ENCODE results near the gene DEFB118. TPM values are rescaled to one million over a fixed set of nuclear protein-coding genes. Genes with fewer than 3 reads are reported as not detected.

Gene DEFB118, protein sequence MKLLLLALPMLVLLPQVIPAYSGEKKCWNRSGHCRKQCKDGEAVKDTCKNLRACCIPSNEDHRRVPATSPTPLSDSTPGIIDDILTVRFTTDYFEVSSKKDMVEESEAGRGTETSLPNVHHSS
- total RNA-seq, result not detected in 2 replicates

DNA sequence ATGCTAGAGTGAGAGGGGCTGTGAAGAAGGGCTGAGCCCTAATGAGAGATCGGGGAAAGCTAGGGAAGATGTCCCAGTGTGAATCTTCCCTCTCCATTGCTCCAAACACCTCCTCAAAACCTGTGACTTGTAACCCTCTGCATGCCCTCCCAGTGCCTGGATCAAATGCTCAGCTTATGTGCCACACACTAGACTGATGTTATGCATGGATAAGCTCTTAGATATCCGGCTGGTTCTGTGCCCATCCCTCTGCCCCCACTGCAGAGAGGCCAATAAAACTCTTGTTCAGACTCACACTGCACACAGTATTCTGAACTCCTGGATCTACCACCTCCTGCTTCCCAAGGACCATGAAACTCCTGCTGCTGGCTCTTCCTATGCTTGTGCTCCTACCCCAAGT, at the start of gene DEFB118:
Gene DEFB118 (plus strand): TSS at position 301 of the 400 bp plus-strand sequence. CDS start 50 bp downstream, at position 351.

GRCh38 chr20:31390490-31390889, 22.1 kb downstream of the DEFB118 start, which contains the start of gene DEFB119:
TSS of gene DEFB119 (minus strand) at chr20:31390590. CDS start at chr20:31390483, 107 bp downstream.

DNA sequence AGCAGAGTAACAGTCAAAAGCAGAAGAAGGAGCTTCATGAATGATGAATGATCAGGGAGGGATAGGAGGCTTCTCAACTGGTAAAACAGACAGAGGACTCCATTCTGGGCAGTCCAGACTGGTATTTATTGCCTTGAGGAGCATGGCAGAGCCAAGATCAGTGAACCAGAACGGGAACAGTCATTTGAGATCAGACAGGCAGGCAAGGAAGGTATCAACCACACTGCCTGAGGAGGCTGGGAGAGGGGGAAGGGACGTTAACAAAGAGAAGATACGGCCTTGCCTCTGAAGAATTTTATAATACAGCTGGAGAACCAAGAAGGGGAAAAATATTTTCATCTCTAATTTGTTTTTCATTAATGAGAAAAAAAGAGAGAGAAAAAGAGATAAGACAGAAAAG, 37.7 kb downstream of the DEFB118 start, which contains the start of gene DEFB121:
Gene DEFB121 (minus strand): TSS at position 101 of the 400 bp plus-strand sequence. CDS start 63 bp downstream, at position 38.

Other genes with a start within 250 kb of the DEFB118 start
- not detected in 2 replicates for gene DEFB115, start 110.9 kb upstream of the DEFB118 start, total RNA-seq
- gene DEFB116, start 60.0 kb upstream of the DEFB118 start, total RNA-seq, result not detected in 2 replicates
- not detected in 2 replicates for gene DEFB119, start 22.0 kb downstream of the DEFB118 start, total RNA-seq
- gene DEFB121, start 37.6 kb downstream of the DEFB118 start, total RNA-seq, result not detected in 2 replicates
- gene DEFB123, start 72.0 kb downstream of the DEFB118 start, total RNA-seq, result not detected in 2 replicates
- not detected in 2 replicates for gene DEFB124, start 106.5 kb downstream of the DEFB118 start, total RNA-seq
- 0.44 and 1.2 TPM in 2 replicates for gene REM1, start 106.7 kb downstream of the DEFB118 start, total RNA-seq
- 126 and 143 TPM in 2 replicates for gene HM13, start 145.8 kb downstream of the DEFB118 start, total RNA-seq
- 277 and 305 TPM in 2 replicates for gene ID1, start 236.7 kb downstream of the DEFB118 start, total RNA-seq